Natural killer cell treated with Interleukin-12 subunit alpha and Interleukin-12 subunit beta and Interleukin-15 and Interleukin-18, amount 100 ng/mL, for 72 hours (primary cell): ENCODE results near the gene ACOD1. TPM values are rescaled to one million over a fixed set of nuclear protein-coding genes. Genes with fewer than 3 reads are reported as not detected.

Experiments used
- total RNA-seq, 2 donors: library from RNA; stranded (reverse); gene quantifications; one replicate each; pipeline ENCODE4 v1.2.3, GENCODE V29; 2022

The ACOD1 gene
- total RNA-seq, 2 donors from 2014 or later = not detected

Other genes with a start within 250 kb of the ACOD1 start
- gene KCTD12, start 62.1 kb upstream of the ACOD1 start, total RNA-seq = under 1 TPM; 0.39 to 0.76 TPM
- 1 to 10 TPM; 6.1 to 8.3 TPM for gene CLN5, start 43.6 kb downstream of the ACOD1 start, total RNA-seq
- 10 to 100 TPM; 26.1 to 35.5 TPM for gene FBXL3, start 78.6 kb downstream of the ACOD1 start, total RNA-seq